ENCODE data around the gene TWF2.

GRCh38 chr3:52240059-52240885, 1.3 kb upstream of the TWF2 start:
- no peak for TF ChIP-seq ZNF274 (IDR thresholded peaks at IDR 0.05; ENCODE audit: low read depth, low read length)
- TF ChIP-seq YY1 (IDR thresholded peaks at IDR 0.05; ENCODE audit: insufficient read depth, insufficient read length) = no peak
